GM18867 (cell line): ENCODE data around the gene OTUD3.
"Not testable (repeated sequence)": the region's sequence is repeated elsewhere in the genome, so short reads cannot be mapped to it uniquely, and the experiment has no call there.

Experiments
- ATAC-seq: cut with Tn5 transposase; IDR thresholded peaks from one replicate; pipeline ENCODE4 v1.9.1; 2021; ENCODE audit warnings: mild to moderate bottlenecking, moderate library complexity; ENCODE audit not compliant: unreplicated experiment

Gene OTUD3

GRCh38 chr1:19909971-19910370, 27.8 kb downstream of the OTUD3 start:
- ATAC-seq: no peak

GRCh38 chr1:19910650-19911049, 28.5 kb downstream of the OTUD3 start:
- no peak for ATAC-seq

GRCh38 chr1:19918057-19918456, 35.9 kb downstream of the OTUD3 start:
- no peak for ATAC-seq

- no peak for ATAC-seq
These were observed 38.0 kb downstream of the OTUD3 start for GRCh38 chr1:19920132-19920710.

GRCh38 chr1:19921310-19921709, 39.1 kb downstream of the OTUD3 start:
- ATAC-seq: no peak

- ATAC-seq: no peak
These were observed 40.0 kb downstream of the OTUD3 start for GRCh38 chr1:19922015-19922688.

GRCh38 chr1:19923137-19923952, 41.1 kb downstream of the OTUD3 start, which contains the start of gene PLA2G2E:
TSS of gene PLA2G2E (minus strand) at chr1:19923617. CDS start at chr1:19923559, 58 bp downstream.
- ATAC-seq: no peak

GRCh38 chr1:19923953-19924346, 41.8 kb downstream of the OTUD3 start:
- no peak for ATAC-seq

GRCh38 chr1:19925342-19926070, 43.3 kb downstream of the OTUD3 start:
- ATAC-seq: no peak

- ATAC-seq: no peak
These were observed 44.3 kb downstream of the OTUD3 start for GRCh38 chr1:19926296-19927129.

GRCh38 chr1:19927130-19927421, 44.9 kb downstream of the OTUD3 start:
- not testable (repeated sequence) for ATAC-seq

GRCh38 chr1:19932866-19933265, 50.7 kb downstream of the OTUD3 start:
- no peak for ATAC-seq

- ATAC-seq: no peak
These were observed 52.1 kb downstream of the OTUD3 start for GRCh38 chr1:19934336-19934735.

- ATAC-seq: no peak
These were observed 54.0 kb downstream of the OTUD3 start for GRCh38 chr1:19936061-19936750.

- no peak for ATAC-seq
These were observed 56.3 kb downstream of the OTUD3 start for GRCh38 chr1:19938472-19938871.

GRCh38 chr1:19940486-19941205, 58.5 kb downstream of the OTUD3 start:
- ATAC-seq: no peak

- ATAC-seq: no peak
These were observed 59.0 kb downstream of the OTUD3 start for GRCh38 chr1:19941206-19941568.

GRCh38 chr1:19942088-19942487, 59.9 kb downstream of the OTUD3 start:
- ATAC-seq: no peak

- no peak for ATAC-seq
These were observed 60.5 kb downstream of the OTUD3 start for GRCh38 chr1:19942657-19943056.
